Activated T-helper 17 cell treated with anti-CD3 and anti-CD28 coated beads, Interleukin-2, amount 50 U/mL, for 72 hours (primary cell): Measurements from ENCODE around the gene CNTN4. TPM values are rescaled to one million over a fixed set of nuclear protein-coding genes. Genes with fewer than 3 reads are reported as not detected.
"Not testable (repeated sequence)": the region's sequence is repeated elsewhere in the genome, so short reads cannot be mapped to it uniquely, and the experiment has no call there.

Source experiments
- ATAC-seq: fragments of 150-1000 bp; cut with Tn5 transposase; replicated peaks from 2 replicates; pipeline ENCODE4 v1.10.0; 2021; ENCODE audit warnings: mild to moderate bottlenecking, moderate library complexity
- H3K27ac Mint-ChIP-seq: one replicate; pipeline ENCODE4 v1.8.0; 2022; ENCODE audit warnings: mixed read lengths
- H3K27me3 Mint-ChIP-seq: one replicate; pipeline ENCODE4 v1.8.0; 2022; ENCODE audit warnings: mixed read lengths
- H3K36me3 Mint-ChIP-seq: one replicate; pipeline ENCODE4 v1.8.0; 2022; ENCODE audit warnings: low read depth, mild to moderate bottlenecking, mixed read lengths
- H3K4me1 Mint-ChIP-seq: one replicate; pipeline ENCODE4 v1.8.0; 2022; ENCODE audit warnings: mixed read lengths
- H3K4me3 Mint-ChIP-seq: one replicate; pipeline ENCODE4 v1.8.0; 2022; ENCODE audit warnings: mild to moderate bottlenecking, mixed read lengths
- H3K9me3 Mint-ChIP-seq: one replicate; pipeline ENCODE4 v1.8.0; 2022; ENCODE audit warnings: mixed read lengths
- total RNA-seq, 2 donors: library from RNA; stranded (reverse); gene quantifications; one replicate each; pipeline ENCODE4 v1.2.3, GENCODE V29; 2022

The CNTN4 gene
- total RNA-seq, 2 donors from 2014 or later, result not detected

- ATAC-seq, H3K36me3 Mint-ChIP-seq, H3K4me3 Mint-ChIP-seq, H3K27ac Mint-ChIP-seq, H3K27me3 Mint-ChIP-seq, H3K9me3 Mint-ChIP-seq, H3K4me1 Mint-ChIP-seq: not testable (repeated sequence)
These were observed 722.3 kb downstream of the CNTN4 start for GRCh38 chr3:2820982-2821381.

GRCh38 chr3:2822611-2823010 lies 723.9 kb downstream of the CNTN4 start:
- ATAC-seq, result no peak
- H3K27ac Mint-ChIP-seq, result no peak overlapping the region
- no peaks in the 10 kb centered on the region for H3K36me3 Mint-ChIP-seq
- no peak overlapping the region for H3K4me3 Mint-ChIP-seq
- no peaks in the 10 kb centered on the region for H3K27me3 Mint-ChIP-seq
- no peaks in the 10 kb centered on the region for H3K9me3 Mint-ChIP-seq
- no peaks in the 10 kb centered on the region for H3K4me1 Mint-ChIP-seq

GRCh38 chr3:2823031-2823430 lies 724.4 kb downstream of the CNTN4 start:
- Mint-ChIP-seq H3K36me3 (no peaks in the 10 kb centered on the region), H3K27me3 (no peaks in the 10 kb centered on the region), H3K4me1 (no peaks in the 10 kb centered on the region), H3K9me3 (no peaks in the 10 kb centered on the region), H3K27ac (no peak overlapping the region), H3K4me3 (no peak overlapping the region)
- ATAC-seq, result no peak

- Mint-ChIP-seq H3K27me3 (no peaks in the 10 kb centered on the region), H3K4me3 (no peak overlapping the region), H3K27ac (no peak overlapping the region), H3K36me3 (no peaks in the 10 kb centered on the region), H3K4me1 (no peaks in the 10 kb centered on the region), H3K9me3 (no peaks in the 10 kb centered on the region)
- no peak for ATAC-seq
These were observed 725.0 kb downstream of the CNTN4 start for GRCh38 chr3:2823437-2824211.

GRCh38 chr3:2826036-2826435 lies 727.4 kb downstream of the CNTN4 start:
- no peaks in the 10 kb centered on the region for H3K9me3 Mint-ChIP-seq
- no peaks in the 10 kb centered on the region for H3K27me3 Mint-ChIP-seq
- no peak overlapping the region for H3K4me3 Mint-ChIP-seq
- H3K4me1 Mint-ChIP-seq, result no peaks in the 10 kb centered on the region
- ATAC-seq, result no peak
- H3K36me3 Mint-ChIP-seq, result no peaks in the 10 kb centered on the region
- H3K27ac Mint-ChIP-seq, result no peak overlapping the region

GRCh38 chr3:2826453-2826852 lies 727.8 kb downstream of the CNTN4 start:
- ATAC-seq, result no peak
- Mint-ChIP-seq H3K27me3 (no peaks in the 10 kb centered on the region), H3K4me1 (no peaks in the 10 kb centered on the region), H3K36me3 (no peaks in the 10 kb centered on the region), H3K4me3 (no peak overlapping the region), H3K27ac (no peak overlapping the region), H3K9me3 (no peaks in the 10 kb centered on the region)

GRCh38 chr3:2837239-2837638 lies 738.6 kb downstream of the CNTN4 start:
- H3K27ac Mint-ChIP-seq, result no peak overlapping the region
- no peaks in the 10 kb centered on the region for H3K36me3 Mint-ChIP-seq
- no peaks in the 10 kb centered on the region for H3K4me1 Mint-ChIP-seq
- ATAC-seq, result no peak
- H3K27me3 Mint-ChIP-seq, result peaks cover 2% of the 10 kb centered on the region
- no peaks in the 10 kb centered on the region for H3K9me3 Mint-ChIP-seq
- no peak overlapping the region for H3K4me3 Mint-ChIP-seq

- no peak overlapping the region for H3K4me3 Mint-ChIP-seq
- no peaks in the 10 kb centered on the region for H3K36me3 Mint-ChIP-seq
- H3K27me3 Mint-ChIP-seq, result no peaks in the 10 kb centered on the region
- no peak for ATAC-seq
- H3K9me3 Mint-ChIP-seq, result no peaks in the 10 kb centered on the region
- H3K4me1 Mint-ChIP-seq, result no peaks in the 10 kb centered on the region
- no peak overlapping the region for H3K27ac Mint-ChIP-seq
These were observed 739.2 kb downstream of the CNTN4 start for GRCh38 chr3:2837910-2838309.

GRCh38 chr3:2838546-2839157 lies 740.0 kb downstream of the CNTN4 start:
- Mint-ChIP-seq H3K27me3 (no peaks in the 10 kb centered on the region), H3K4me3 (no peak overlapping the region), H3K9me3 (no peaks in the 10 kb centered on the region), H3K36me3 (no peaks in the 10 kb centered on the region), H3K27ac (no peak overlapping the region), H3K4me1 (no peaks in the 10 kb centered on the region)
- no peak for ATAC-seq

GRCh38 chr3:2839876-2840275 lies 741.2 kb downstream of the CNTN4 start:
- H3K36me3 Mint-ChIP-seq, result no peaks in the 10 kb centered on the region
- no peak for ATAC-seq
- H3K27ac Mint-ChIP-seq, result no peak overlapping the region
- H3K27me3 Mint-ChIP-seq, result peaks cover 3% of the 10 kb centered on the region
- no peaks in the 10 kb centered on the region for H3K4me1 Mint-ChIP-seq
- no peak overlapping the region for H3K4me3 Mint-ChIP-seq
- H3K9me3 Mint-ChIP-seq, result no peaks in the 10 kb centered on the region

GRCh38 chr3:2847062-2847841 lies 748.6 kb downstream of the CNTN4 start:
- Mint-ChIP-seq H3K4me1 (no peaks in the 10 kb centered on the region), H3K36me3 (no peaks in the 10 kb centered on the region), H3K9me3 (no peaks in the 10 kb centered on the region), H3K27me3 (peaks cover 3% of the 10 kb centered on the region), H3K27ac (no peak overlapping the region), H3K4me3 (no peak overlapping the region)
- ATAC-seq, result no peak

- no peak overlapping the region for H3K27ac Mint-ChIP-seq
- peaks cover 3% of the 10 kb centered on the region for H3K27me3 Mint-ChIP-seq
- no peaks in the 10 kb centered on the region for H3K4me1 Mint-ChIP-seq
- no peaks in the 10 kb centered on the region for H3K36me3 Mint-ChIP-seq
- ATAC-seq, result no peak
- H3K4me3 Mint-ChIP-seq, result no peak overlapping the region
- H3K9me3 Mint-ChIP-seq, result no peaks in the 10 kb centered on the region
These were observed 750.4 kb downstream of the CNTN4 start for GRCh38 chr3:2849092-2849491.

GRCh38 chr3:2850701-2851100 lies 752.0 kb downstream of the CNTN4 start:
- Mint-ChIP-seq H3K4me1 (no peaks in the 10 kb centered on the region), H3K4me3 (no peak overlapping the region), H3K27ac (no peak overlapping the region), H3K36me3 (no peaks in the 10 kb centered on the region), H3K9me3 (no peaks in the 10 kb centered on the region), H3K27me3 (no peaks in the 10 kb centered on the region)
- no peak for ATAC-seq

- Mint-ChIP-seq H3K36me3 (no peaks in the 10 kb centered on the region), H3K4me3 (no peak overlapping the region), H3K27ac (no peak overlapping the region), H3K4me1 (no peaks in the 10 kb centered on the region), H3K27me3 (no peaks in the 10 kb centered on the region), H3K9me3 (no peaks in the 10 kb centered on the region)
- no peak for ATAC-seq
These were observed 752.7 kb downstream of the CNTN4 start for GRCh38 chr3:2851361-2851760.

- no peaks in the 10 kb centered on the region for H3K27me3 Mint-ChIP-seq
- no peaks in the 10 kb centered on the region for H3K9me3 Mint-ChIP-seq
- H3K4me3 Mint-ChIP-seq, result no peak overlapping the region
- H3K36me3 Mint-ChIP-seq, result no peaks in the 10 kb centered on the region
- no peak overlapping the region for H3K27ac Mint-ChIP-seq
- no peaks in the 10 kb centered on the region for H3K4me1 Mint-ChIP-seq
- ATAC-seq, result no peak
These were observed 753.2 kb downstream of the CNTN4 start for GRCh38 chr3:2851835-2852234.
